Suprapubic skin (tissue), 4 donors: Measurements from ENCODE around the gene LZTS2. TPM values are rescaled to one million over a fixed set of nuclear protein-coding genes. Genes with fewer than 3 reads are reported as not detected.

Experiments
- DNase-seq, 2 donors: peaks; one replicate each; pipeline ENCODE4 v3.0.0-alpha.2; 2019; ENCODE audit warnings: low spot score in 2 of 2
- H3K27ac ChIP-seq: fragments of 200-600 bp; sonication (generic); one replicate; pipeline ENCODE4 v1.5.1; 2019
- H3K27me3 ChIP-seq: fragments of 200-600 bp; sonication (generic); one replicate; pipeline ENCODE4 v1.5.1; 2019
- H3K36me3 ChIP-seq: fragments of 200-600 bp; sonication (generic); one replicate; pipeline ENCODE4 v1.5.1; 2019
- H3K4me1 ChIP-seq: fragments of 200-600 bp; sonication (generic); one replicate; pipeline ENCODE4 v1.5.1; 2019
- H3K4me3 ChIP-seq: fragments of 200-600 bp; sonication (generic); one replicate; pipeline ENCODE4 v1.5.1; 2019; ENCODE audit warnings: mild to moderate bottlenecking
- H3K9me3 ChIP-seq: fragments of 200-600 bp; sonication (generic); one replicate; pipeline ENCODE4 v1.5.1; 2019
- CTCF ChIP-seq, 2 donors: fragments of 200-600 bp in 1 of 2; fragments of 450-650 bp in 1 of 2; sonication (generic) in 1 of 2; IDR thresholded peaks; one replicate each; pipeline ENCODE4 v1.5.1; 2016 to 2019; ENCODE audit warnings: antibody characterized with exemption in 2 of 2, mild to moderate bottlenecking in 1 of 2, moderate library complexity in 1 of 2
- EP300 ChIP-seq: sonication (generic); formaldehyde crosslinking; IDR thresholded peaks from one replicate; pipeline ENCODE4 v1.6.1; 2017; ENCODE audit warnings: antibody characterized with exemption
- POLR2A ChIP-seq, 2 donors: fragments of 450-650 bp; IDR thresholded peaks; one replicate each; pipeline ENCODE4 v1.6.1; 2017; ENCODE audit warnings: antibody characterized with exemption in 2 of 2, mild to moderate bottlenecking in 2 of 2, moderate library complexity in 2 of 2
- POLR2AphosphoS5 ChIP-seq, 3 donors: sonication (generic); formaldehyde crosslinking; IDR thresholded peaks; one replicate each; pipeline ENCODE4 v1.6.1; 2017; ENCODE audit warnings: antibody characterized with exemption in 3 of 3
- WGBS: methylation state at CpG from one replicate; pipeline ENCODE4 v1.1.5; 2018; 5-methylcytosine and 5-hydroxymethylcytosine counted together
- total RNA-seq, 4 donors: library from RNA; depleted of rRNA; stranded (reverse); fragments of >200 nt; gene quantifications; one replicate each; pipeline ENCODE4 v1.1.0, GENCODE V29; 2016

The LZTS2 gene
- total RNA-seq, 4 donors from 2014 or later: 51.9 to 88.8 (median 61.2) TPM

- H3K9me3 ChIP-seq: no peaks in the 10 kb centered on the region
- TF ChIP-seq POLR2A (IDR thresholded peaks at IDR 0.05): no peak
- no peaks in the 10 kb centered on the region for H3K27me3 ChIP-seq
- DNase-seq: no peak
- no peak overlapping the region for H3K4me3 ChIP-seq
- H3K4me1 ChIP-seq: peaks cover 29% of the 10 kb centered on the region
- H3K36me3 ChIP-seq: peaks cover 28% of the 10 kb centered on the region
- 73% methylated on average over 6 of the region's 6 CpGs for WGBS
- H3K27ac ChIP-seq: no peak overlapping the region
These were observed 9.3 kb downstream of the LZTS2 start for GRCh38 chr10:101008823-101009423.

- H3K27ac ChIP-seq: no peak overlapping the region
- H3K4me1 ChIP-seq: peaks cover 34% of the 10 kb centered on the region
- no peak for DNase-seq
- H3K36me3 ChIP-seq: peaks cover 20% of the 10 kb centered on the region
- 80% methylated on average over 1 of the region's 22 CpGs for WGBS
- H3K9me3 ChIP-seq: no peaks in the 10 kb centered on the region
- no peak overlapping the region for H3K4me3 ChIP-seq
- TF ChIP-seq EP300: no peak
- TF ChIP-seq POLR2AphosphoS5 (IDR thresholded peaks at IDR 0.05): no peak
- no peak for TF ChIP-seq CTCF (IDR thresholded peaks at IDR 0.05)
- TF ChIP-seq POLR2A (IDR thresholded peaks at IDR 0.05): no peak
- H3K27me3 ChIP-seq: no peaks in the 10 kb centered on the region
These were observed 10.7 kb downstream of the LZTS2 start for GRCh38 chr10:101010329-101010728.

GRCh38 chr10:101011517-101012423 lies 12.2 kb downstream of the LZTS2 start:
- peaks cover 6% of the 10 kb centered on the region for H3K36me3 ChIP-seq
- H3K27ac ChIP-seq: no peak overlapping the region
- no peaks in the 10 kb centered on the region for H3K9me3 ChIP-seq
- TF ChIP-seq EP300 (no peak), POLR2A (IDR thresholded peaks at IDR 0.05) (no peak), POLR2AphosphoS5 (IDR thresholded peaks at IDR 0.05) (no peak), CTCF (IDR thresholded peaks at IDR 0.05) (no peak)
- peaks cover 6% of the 10 kb centered on the region for H3K27me3 ChIP-seq
- DNase-seq: no peak
- H3K4me3 ChIP-seq: no peak overlapping the region
- peaks cover 34% of the 10 kb centered on the region for H3K4me1 ChIP-seq
- 77% methylated on average over 12 of the region's 22 CpGs for WGBS

DNA sequence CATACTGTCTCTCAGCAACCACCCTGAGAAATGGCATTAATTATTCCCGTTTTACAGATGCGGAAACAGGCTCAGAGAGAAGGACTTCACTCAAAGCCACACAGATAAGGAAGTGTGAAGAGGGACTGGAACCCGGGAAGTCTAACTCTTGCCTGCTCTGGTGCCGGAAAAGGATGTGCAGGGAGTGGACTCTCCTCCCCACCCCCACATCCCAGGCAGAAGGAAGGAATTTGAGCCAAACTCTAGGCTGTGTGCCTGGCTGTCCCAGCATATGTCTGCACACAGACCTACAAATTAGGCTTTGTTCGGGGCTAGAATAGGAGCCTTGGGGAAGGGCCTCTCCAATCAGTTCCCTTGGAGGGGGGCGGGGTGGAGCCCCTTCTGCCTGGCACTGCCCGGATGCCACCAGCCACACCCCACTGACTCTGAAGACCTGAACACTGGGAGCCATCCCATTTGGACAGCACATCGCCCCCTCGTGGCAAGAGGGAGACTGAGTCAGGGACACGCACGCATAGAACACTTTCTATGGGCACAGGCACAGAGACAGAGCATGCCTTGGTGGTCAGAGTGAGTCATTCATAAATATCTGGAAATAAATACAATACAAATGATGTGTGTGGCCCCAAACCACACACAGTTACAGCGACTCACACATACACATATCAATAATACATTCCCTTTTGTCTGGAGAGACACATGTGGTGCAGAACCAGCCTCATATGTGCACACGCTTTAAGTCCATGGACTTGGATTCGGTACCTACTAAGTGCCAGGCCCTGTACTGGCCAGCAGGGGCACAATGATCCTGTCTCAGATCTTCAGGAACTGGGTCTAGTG lies 13.1 kb downstream of the LZTS2 start:
- TF ChIP-seq CTCF (IDR thresholded peaks at IDR 0.05): peak; percentile 57 to 83
- TF ChIP-seq EP300: no peak
- TF ChIP-seq POLR2AphosphoS5 (IDR thresholded peaks at IDR 0.05): no peak
- TF ChIP-seq POLR2A (IDR thresholded peaks at IDR 0.05): no peak
- Histone ChIP-seq H3K9me3 (no peaks in the 10 kb centered on the region), H3K36me3 (no peaks in the 10 kb centered on the region), H3K27ac (no peak overlapping the region), H3K4me3 (no peak overlapping the region), H3K27me3 (peaks cover 6% of the 10 kb centered on the region), H3K4me1 (peaks cover 34% of the 10 kb centered on the region)
- peak; percentile 92 to 94 for DNase-seq
- WGBS: 17% methylated on average over 14 of the region's 14 CpGs

DNA sequence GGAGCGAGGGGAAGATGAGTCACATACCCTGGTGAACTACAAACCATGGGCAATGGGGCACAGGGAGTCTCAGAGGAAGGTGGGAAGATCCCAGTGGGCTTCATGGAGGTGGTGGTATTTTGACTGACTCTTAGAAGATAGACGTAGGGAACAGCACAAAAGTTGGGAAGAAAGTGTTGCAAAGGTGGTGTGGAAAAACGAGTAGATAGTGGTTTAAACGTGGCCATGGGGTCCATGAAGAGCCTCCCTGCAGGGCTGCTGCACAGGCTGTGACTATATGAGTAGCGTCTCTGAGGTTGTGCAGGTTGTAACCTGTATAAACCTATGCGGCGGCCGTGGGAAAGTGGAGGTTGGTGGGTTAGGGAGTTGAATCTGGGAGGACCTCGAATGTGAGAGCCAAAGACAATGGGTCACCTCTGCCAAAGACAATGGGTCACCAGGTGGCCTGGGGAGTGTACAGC lies 13.8 kb downstream of the LZTS2 start:
- WGBS: 28% methylated on average over 9 of the region's 9 CpGs
- TF ChIP-seq POLR2AphosphoS5 (IDR thresholded peaks at IDR 0.05) (no peak), EP300 (no peak), CTCF (IDR thresholded peaks at IDR 0.05) (no peak), POLR2A (IDR thresholded peaks at IDR 0.05) (no peak)
- Histone ChIP-seq H3K27ac (no peak overlapping the region), H3K9me3 (no peaks in the 10 kb centered on the region), H3K4me1 (peaks cover 29% of the 10 kb centered on the region), H3K4me3 (no peak overlapping the region), H3K36me3 (no peaks in the 10 kb centered on the region), H3K27me3 (peaks cover 6% of the 10 kb centered on the region)
- no peak for DNase-seq
